Panc1 (cell line): ENCODE data around the gene KIAA1217. TPM values are rescaled to one million over a fixed set of nuclear protein-coding genes. Genes with fewer than 3 reads are reported as not detected.

Experiments
- ATAC-seq: fragments of 200-7000 bp; cut with Tn5 transposase; 2 replicates; pipeline ENCODE4 v1.9.1; 2020; ENCODE audit warnings: mild to moderate bottlenecking, moderate library complexity
- BruUV-seq: library from RNA; stranded (reverse); fragments of 400-500 nt; replicated peaks from 2 replicates; lab custom pipeline; 2021; lab: Mats Ljungman, UMichigan
- CTCF ChIA-PET: fragments of 300-600 bp; sonication (Branson Sonifier 250); formaldehyde crosslinking; loops from one replicate; lab custom pipeline; 2022; ENCODE audit warnings: antibody characterized with exemption; lab: Charles Lee
- POLR2A ChIA-PET: fragments of 300-600 bp; sonication (Branson Sonifier 250); formaldehyde crosslinking; loops from one replicate; lab custom pipeline; 2022; ENCODE audit warnings: antibody characterized with exemption; lab: Charles Lee
- DNase-seq: peaks from one replicate; pipeline ENCODE4 v3.0.0-alpha.2; 2010; ENCODE audit warnings: low read depth, low spot score
- H3K27ac ChIP-seq: 2 replicates; pipeline ENCODE4 v1.5.1; 2011; ENCODE audit warnings: mild to moderate bottlenecking, low read length, inconsistent platforms
- H3K27me3 ChIP-seq: fragments of 200-500 bp; sonication (Bioruptor generic); 2 replicates; pipeline ENCODE4 v1.6.0; 2014; ENCODE audit warnings: low read length, inconsistent platforms; ENCODE audit not compliant: control insufficient read depth, insufficient read depth
- H3K36me3 ChIP-seq: fragments of 200-500 bp; sonication (Bioruptor generic); 2 replicates; pipeline ENCODE4 v1.5.1; 2014; ENCODE audit warnings: inconsistent platforms, mild to moderate bottlenecking, low read length, moderate library complexity; ENCODE audit not compliant: control insufficient read depth, insufficient read depth
- H3K4me1 ChIP-seq: 2 replicates; pipeline ENCODE4 v1.5.1; 2011; ENCODE audit warnings: inconsistent platforms, mild to moderate bottlenecking, low read length, moderate library complexity; ENCODE audit not compliant: control insufficient read depth, insufficient read depth
- H3K4me3 ChIP-seq, 2 experiments: 2 replicates each; pipeline ENCODE4 v1.5.1; 2011 to 2012; ENCODE audit warnings: low read depth in 2 of 2, low read length in 2 of 2, mild to moderate bottlenecking in 2 of 2, inconsistent platforms in 1 of 2, moderate library complexity in 1 of 2
- H3K9me3 ChIP-seq: fragments of 200-500 bp; sonication (Bioruptor generic); 2 replicates; pipeline ENCODE4 v1.5.1; 2014; ENCODE audit warnings: low read depth, mild to moderate bottlenecking, inconsistent platforms, low read length, moderate library complexity; ENCODE audit not compliant: control insufficient read depth, insufficient read depth
- POLR2AphosphoS5 ChIP-seq: IDR thresholded peaks from 2 replicates; pipeline ENCODE4 v1.6.1; 2012; ENCODE audit warnings: mild to moderate bottlenecking, low read depth, low read length, moderate library complexity
- REST ChIP-seq, 2 experiments: IDR thresholded peaks; 2 replicates each; pipeline ENCODE4 v1.6.1; 2011 to 2012; ENCODE audit warnings: low read depth in 2 of 2, control low read depth in 1 of 2, low read length in 1 of 2, mild to moderate bottlenecking in 1 of 2, moderate library complexity in 1 of 2; ENCODE audit not compliant: insufficient read depth in 1 of 2
- SIN3A ChIP-seq: IDR thresholded peaks from 2 replicates; pipeline ENCODE4 v1.6.1; 2012; ENCODE audit warnings: low read depth, mild to moderate bottlenecking, low read length, moderate library complexity, borderline replicate concordance; ENCODE audit not compliant: insufficient read depth
- TCF7L2 ChIP-seq: IDR thresholded peaks from 2 replicates; pipeline ENCODE4 v1.6.1; 2011; ENCODE audit warnings: mild to moderate bottlenecking, low read depth, low read length, inconsistent platforms
- in situ Hi-C: cut with HindIII; loops from 2 replicates; pipeline ENCODE4 v1.10.0; 2016; ENCODE audit warnings: low sequenced_read_pairs, low pct_unique_long_range_greater_than_20kb
- intact Hi-C: fragments of 100-400 bp; cut with micrococcal nuclease; formaldehyde crosslinking; loops from one replicate; pipeline ENCODE4 v1.10.0; 2022; ENCODE audit not compliant: unreplicated experiment
- total RNA-seq: library from RNA; stranded (reverse); gene quantifications from one replicate; pipeline ENCODE4 v1.2.1, GENCODE V29; 2021; ENCODE audit not compliant: unreplicated experiment
- TF ChIP-seq, protein P1 (sequence below): fragments of 450-650 bp; IDR thresholded peaks from 2 replicates; pipeline ENCODE4 v1.5.1; 2017; ENCODE audit warnings: mild to moderate bottlenecking

The KIAA1217 gene
- total RNA-seq, 1 experiment from 2014 or later: 11.6 TPM

- POLR2A ChIA-PET: no interaction called here
- Histone ChIP-seq H3K27ac (no peak overlapping the region), H3K4me1 (no peaks in the 10 kb centered on the region), H3K9me3 (no peaks in the 10 kb centered on the region), H3K36me3 (no peaks in the 10 kb centered on the region), H3K4me3 (no peak overlapping the region), H3K27me3 (no peaks in the 10 kb centered on the region)
- BruUV-seq: no TSS peak
- in situ Hi-C loops (no loop called here), intact Hi-C loops (no loop called here)
- no peak for TF ChIP-seq REST (IDR thresholded peaks at IDR 0.05; ENCODE audit: insufficient read depth in 1 of 2, low read depth in 2 of 2, low read length in 1 of 2)
- DNase-seq (no peak), ATAC-seq (no peak)
- CTCF ChIA-PET: no interaction called here
Observed at GRCh38 chr10:24541239-24541753, 332.4 kb downstream of the KIAA1217 start.

GRCh38 chr10:24542314-24543270 is 333.7 kb downstream of the KIAA1217 start:
- Histone ChIP-seq H3K4me3 (no peak overlapping the region), H3K27me3 (no peaks in the 10 kb centered on the region), H3K9me3 (no peaks in the 10 kb centered on the region), H3K27ac (no peak overlapping the region), H3K36me3 (no peaks in the 10 kb centered on the region), H3K4me1 (no peaks in the 10 kb centered on the region)
- DNase-seq: no peak
- BruUV-seq: no TSS peak
- POLR2A ChIA-PET: no interaction called here
- in situ Hi-C loops: no loop called here
- CTCF ChIA-PET: no interaction called here
- TF ChIP-seq TCF7L2 (no peak), SIN3A (no peak), POLR2AphosphoS5 (no peak), REST (IDR thresholded peaks at IDR 0.05; ENCODE audit: insufficient read depth in 1 of 2, low read depth in 2 of 2, low read length in 1 of 2) (no peak)
- TF ChIP-seq, protein P1, sequence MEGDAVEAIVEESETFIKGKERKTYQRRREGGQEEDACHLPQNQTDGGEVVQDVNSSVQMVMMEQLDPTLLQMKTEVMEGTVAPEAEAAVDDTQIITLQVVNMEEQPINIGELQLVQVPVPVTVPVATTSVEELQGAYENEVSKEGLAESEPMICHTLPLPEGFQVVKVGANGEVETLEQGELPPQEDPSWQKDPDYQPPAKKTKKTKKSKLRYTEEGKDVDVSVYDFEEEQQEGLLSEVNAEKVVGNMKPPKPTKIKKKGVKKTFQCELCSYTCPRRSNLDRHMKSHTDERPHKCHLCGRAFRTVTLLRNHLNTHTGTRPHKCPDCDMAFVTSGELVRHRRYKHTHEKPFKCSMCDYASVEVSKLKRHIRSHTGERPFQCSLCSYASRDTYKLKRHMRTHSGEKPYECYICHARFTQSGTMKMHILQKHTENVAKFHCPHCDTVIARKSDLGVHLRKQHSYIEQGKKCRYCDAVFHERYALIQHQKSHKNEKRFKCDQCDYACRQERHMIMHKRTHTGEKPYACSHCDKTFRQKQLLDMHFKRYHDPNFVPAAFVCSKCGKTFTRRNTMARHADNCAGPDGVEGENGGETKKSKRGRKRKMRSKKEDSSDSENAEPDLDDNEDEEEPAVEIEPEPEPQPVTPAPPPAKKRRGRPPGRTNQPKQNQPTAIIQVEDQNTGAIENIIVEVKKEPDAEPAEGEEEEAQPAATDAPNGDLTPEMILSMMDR: no peak
- no peak for ATAC-seq
- intact Hi-C loops: no loop called here
